Jurkat, Clone E6-1 (cell line): ENCODE data around the gene ZNF532.

Experiments used
- DNase-seq: peaks from one replicate; pipeline ENCODE4 v3.0.0-alpha.2; 2011; ENCODE audit warnings: low read depth, low spot score
- H3K4me3 ChIP-seq: 2 replicates; pipeline ENCODE4 v1.5.1; 2011; ENCODE audit warnings: mild to moderate bottlenecking, low read length, control low read depth, moderate library complexity

Gene ZNF532

DNA sequence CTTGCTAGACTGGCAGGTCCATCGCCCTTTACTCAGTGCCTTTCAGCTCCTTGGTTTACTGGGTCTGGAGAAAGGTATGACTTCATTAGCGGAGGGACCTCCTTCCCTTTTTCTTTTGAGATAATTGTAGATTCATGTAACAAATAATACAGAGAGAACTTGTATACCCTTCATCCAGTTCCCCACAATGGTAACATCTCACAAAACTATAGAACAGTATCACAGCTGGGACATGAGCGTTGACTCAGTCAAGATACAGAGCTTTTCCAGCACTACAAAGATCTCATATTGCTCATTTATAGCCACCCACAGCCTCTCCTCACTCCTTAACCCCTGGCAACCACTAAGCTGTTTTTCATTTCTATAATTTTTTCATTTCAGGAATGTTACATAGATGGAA, 59.8 kb downstream of the ZNF532 start:
- no peak for DNase-seq

GRCh38 chr18:58927659-58928058, 63.0 kb downstream of the ZNF532 start:
- DNase-seq: no peak
- no peak overlapping the region for H3K4me3 ChIP-seq

More for the DNA sequence above, 59.8 kb downstream of the ZNF532 start:
- no peak overlapping the region for H3K4me3 ChIP-seq

DNA sequence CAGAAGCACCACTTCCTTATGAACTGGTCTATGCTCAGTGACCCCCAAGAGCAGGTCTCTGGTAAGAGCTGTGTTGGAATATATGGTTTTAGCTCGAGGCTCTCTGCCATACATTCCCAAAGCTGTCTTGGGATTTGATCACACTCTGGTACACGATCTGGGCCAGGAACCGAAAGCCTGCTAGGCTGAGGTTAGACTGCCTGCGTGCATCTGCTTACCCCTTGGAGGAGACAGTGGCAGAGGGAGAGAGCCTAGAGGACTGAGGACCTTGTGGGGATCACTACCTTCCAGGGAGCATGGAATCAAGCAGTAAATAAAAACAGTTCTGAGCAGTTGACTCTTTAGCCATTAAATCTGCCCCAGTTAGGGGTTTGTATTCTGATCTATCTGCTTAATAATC, 63.7 kb downstream of the ZNF532 start:
- no peak for DNase-seq
- H3K4me3 ChIP-seq: no peak overlapping the region

GRCh38 chr18:58929206-58929605, 64.5 kb downstream of the ZNF532 start:
- no peak for DNase-seq
- no peak overlapping the region for H3K4me3 ChIP-seq

- H3K4me3 ChIP-seq: no peak overlapping the region
- no peak for DNase-seq
Measured at GRCh38 chr18:58934356-58934755, 69.7 kb downstream of the ZNF532 start.

GRCh38 chr18:58934933-58935577, 70.4 kb downstream of the ZNF532 start:
- no peak for DNase-seq
- no peak overlapping the region for H3K4me3 ChIP-seq

- H3K4me3 ChIP-seq: no peak overlapping the region
- no peak for DNase-seq
Measured at GRCh38 chr18:58937071-58937886, 72.6 kb downstream of the ZNF532 start.

DNA sequence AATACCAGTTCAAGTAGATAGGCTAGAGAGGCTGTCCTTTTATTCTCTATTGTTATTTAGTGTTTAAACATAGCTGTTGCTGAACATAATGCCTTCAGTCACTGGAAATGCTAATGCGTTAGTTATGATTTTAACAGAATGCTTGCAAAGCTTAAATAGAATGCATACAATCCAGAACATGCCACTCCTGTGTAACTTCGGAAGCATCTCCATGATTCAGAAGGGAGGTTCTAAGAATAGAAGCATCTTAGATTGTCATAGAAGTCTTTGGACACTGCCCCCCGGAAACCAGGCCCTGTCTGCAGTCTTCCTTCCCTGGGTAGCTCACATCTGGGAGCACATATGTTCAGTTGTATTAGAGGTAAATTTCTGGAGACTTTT, 73.2 kb downstream of the ZNF532 start:
- DNase-seq: no peak
- H3K4me3 ChIP-seq: no peak overlapping the region

DNA sequence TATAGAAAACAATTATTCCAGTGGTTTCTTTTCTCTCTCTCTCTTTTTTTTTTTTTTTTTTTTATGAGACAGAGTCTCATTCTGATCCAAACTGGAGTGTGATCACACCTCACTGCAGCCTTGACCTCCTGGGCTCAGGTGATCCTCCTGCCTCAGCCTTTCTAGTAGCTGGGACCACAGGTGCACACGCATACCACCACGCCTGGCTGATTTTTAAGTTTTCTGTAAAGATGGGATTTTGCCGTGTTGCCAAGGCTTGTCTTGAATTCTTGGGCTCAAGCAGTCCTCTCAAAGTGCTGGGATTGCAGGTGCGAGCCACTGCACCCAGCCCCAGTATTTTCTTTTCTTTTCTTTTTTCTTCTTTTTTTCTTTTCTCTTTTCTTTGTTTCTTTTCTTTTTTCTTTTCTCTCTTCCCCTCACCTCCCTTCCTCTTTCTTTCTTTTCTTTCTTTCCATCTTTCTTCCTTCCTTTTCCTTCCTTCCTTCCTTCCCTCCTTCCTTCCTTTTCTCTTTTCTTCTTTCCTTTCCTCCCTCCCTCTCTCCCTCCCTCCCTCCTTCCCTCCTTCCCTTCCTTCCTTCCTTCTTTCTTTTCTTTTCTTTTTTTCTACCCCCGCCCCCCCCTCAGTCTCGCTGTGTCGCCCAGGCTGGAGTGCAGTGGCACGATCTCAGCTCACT, 76.9 kb downstream of the ZNF532 start:
- no peak for DNase-seq
- H3K4me3 ChIP-seq: no peak overlapping the region

DNA sequence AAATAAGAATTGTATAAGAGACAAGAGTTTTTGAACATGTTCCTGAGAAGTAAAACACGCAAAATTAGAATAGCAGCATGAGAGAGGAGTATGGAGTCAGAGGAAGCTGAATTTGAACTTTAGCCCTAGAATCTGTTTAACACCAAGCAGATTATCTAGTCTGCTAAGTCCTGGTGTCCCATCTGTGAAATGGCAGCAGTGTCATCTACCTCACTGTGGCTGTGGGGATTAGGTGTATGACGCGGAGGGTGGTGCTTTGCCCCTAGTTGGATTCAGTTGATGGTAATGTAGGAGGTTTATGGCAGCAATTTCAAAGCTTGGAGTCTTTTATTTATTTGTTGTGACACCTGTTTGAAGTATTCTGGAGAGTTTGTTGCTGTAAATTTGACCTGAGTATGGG, 79.2 kb downstream of the ZNF532 start:
- H3K4me3 ChIP-seq: no peak overlapping the region
- DNase-seq: no peak

DNA sequence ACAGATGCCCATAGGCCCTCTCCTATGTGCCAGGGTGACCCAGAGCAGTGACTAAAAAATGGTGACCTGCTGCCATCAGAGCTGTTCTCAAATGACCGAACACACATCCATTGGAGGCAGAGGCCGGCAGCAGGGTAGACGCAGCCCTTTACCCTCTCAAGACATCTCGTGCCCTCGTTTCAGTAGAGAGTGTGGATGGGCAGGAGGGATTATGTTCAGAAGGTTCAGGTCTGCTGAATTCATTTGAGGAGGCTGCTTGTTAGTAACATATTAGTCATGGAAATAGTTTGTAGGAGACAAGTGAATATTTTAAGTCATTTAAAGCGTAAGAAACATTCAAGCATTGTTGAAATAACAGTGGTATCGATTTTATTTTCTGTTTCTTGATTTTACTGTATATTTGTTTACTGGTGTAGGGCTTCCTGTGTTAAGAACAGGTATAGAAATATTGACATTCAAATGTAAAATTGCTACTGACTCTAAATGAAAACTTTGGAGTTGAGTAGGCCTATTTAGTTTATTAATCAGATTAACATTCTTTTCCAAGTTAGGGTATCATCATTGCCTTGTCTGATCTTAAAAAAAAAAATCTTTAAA, 82.6 kb downstream of the ZNF532 start:
- no peak for DNase-seq
- no peak overlapping the region for H3K4me3 ChIP-seq

- no peak for DNase-seq
- H3K4me3 ChIP-seq: no peak overlapping the region
Measured at GRCh38 chr18:58949031-58949430, 84.4 kb downstream of the ZNF532 start.

DNA sequence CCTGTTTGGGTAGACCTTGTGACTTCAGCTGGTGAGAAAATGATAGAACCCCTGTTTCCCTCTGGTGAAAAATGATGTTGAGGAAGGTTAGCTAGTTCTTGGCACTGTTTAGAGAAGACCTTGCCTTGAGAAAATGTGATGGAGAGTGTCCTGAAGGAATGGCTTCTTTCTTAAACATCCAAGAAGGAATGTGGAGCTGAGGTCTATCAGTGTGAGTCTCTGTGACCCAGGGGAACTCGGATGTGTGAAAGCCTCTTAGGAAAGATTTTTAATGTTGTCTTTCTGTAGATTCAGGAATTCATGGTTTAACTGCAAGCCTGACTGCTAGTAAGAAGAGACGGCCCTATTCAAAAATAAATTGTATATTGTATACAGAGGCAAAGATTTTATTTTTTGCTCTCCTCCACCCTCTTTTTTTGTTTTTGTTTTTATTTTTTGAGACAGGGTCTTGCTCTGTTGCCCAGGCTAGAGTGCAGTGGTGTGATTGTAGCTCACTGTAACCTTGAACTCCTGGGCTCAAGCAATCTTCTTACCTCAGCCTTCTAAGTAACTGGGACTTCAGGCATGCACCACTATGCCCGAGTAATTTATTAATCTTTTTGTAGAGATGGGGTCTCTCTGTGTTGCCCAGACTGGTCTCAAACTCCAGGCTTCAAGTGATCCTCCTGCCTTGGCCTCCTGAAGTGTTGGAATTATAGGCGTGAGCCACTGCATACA, 87.5 kb downstream of the ZNF532 start:
- no peak overlapping the region for H3K4me3 ChIP-seq
- no peak for DNase-seq

DNA sequence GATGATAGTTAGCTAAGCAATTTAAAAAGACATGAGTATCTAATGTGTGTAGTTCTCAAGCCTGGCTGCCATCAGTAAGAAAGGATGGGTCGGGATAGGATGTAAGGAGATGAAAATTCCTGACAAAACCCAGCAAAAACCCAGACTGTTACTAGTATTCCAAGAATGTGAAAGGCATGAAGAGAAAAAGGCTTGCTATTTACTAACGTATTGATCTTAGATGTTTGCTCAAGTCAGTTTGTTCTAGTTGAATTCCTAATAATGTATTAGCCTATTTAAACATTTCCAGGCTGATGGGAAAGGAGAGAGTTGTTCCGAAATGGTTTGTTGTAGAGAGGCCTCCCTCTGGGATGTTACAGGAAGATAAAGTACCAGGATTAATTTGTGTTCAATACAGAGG, 88.2 kb downstream of the ZNF532 start:
- no peak overlapping the region for H3K4me3 ChIP-seq
- DNase-seq: no peak

- no peak overlapping the region for H3K4me3 ChIP-seq
- DNase-seq: no peak
Measured at GRCh38 chr18:58953627-58954026, 89.0 kb downstream of the ZNF532 start.

GRCh38 chr18:58955001-58955400, 90.3 kb downstream of the ZNF532 start:
- H3K4me3 ChIP-seq: no peak overlapping the region
- no peak for DNase-seq

DNA sequence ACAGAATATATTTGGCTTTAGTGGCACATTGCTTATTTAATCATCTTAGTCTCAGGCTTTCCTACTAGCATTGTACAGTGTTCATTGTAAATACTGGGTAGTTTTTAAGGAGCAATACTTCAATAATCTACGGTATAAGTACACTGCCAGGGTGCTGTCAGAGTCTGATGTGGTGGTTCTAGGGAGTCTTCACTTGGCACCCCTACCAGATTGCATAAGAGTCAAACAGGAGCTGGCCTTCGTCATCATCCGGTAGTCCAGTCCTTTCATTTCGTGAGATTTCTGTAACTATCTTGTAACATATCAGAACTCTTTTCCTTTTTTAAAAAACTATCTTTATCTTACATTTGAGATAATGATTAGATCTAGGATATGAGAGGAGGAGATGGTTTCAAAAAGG, 91.1 kb downstream of the ZNF532 start:
- no peak for DNase-seq
- no peak overlapping the region for H3K4me3 ChIP-seq

DNA sequence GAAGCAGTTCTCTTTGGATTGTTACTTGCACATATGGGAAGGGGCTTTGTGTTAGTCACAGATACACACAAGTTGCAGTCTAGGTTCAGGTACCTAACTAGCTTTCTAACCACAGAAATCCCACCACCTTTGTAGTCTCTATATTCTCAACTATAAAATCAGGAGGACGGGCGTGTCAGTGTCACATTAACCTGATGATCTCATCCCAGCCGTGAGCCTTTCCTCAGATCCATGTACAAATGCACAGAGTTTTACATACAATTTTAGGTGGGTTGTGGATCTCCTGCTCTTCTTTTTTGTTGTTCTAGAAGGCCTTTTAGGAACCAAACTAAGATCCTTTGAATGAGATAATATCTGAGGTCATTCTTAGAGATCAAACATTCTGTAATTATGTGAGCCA, 94.0 kb downstream of the ZNF532 start:
- no peak overlapping the region for H3K4me3 ChIP-seq
- no peak for DNase-seq

DNA sequence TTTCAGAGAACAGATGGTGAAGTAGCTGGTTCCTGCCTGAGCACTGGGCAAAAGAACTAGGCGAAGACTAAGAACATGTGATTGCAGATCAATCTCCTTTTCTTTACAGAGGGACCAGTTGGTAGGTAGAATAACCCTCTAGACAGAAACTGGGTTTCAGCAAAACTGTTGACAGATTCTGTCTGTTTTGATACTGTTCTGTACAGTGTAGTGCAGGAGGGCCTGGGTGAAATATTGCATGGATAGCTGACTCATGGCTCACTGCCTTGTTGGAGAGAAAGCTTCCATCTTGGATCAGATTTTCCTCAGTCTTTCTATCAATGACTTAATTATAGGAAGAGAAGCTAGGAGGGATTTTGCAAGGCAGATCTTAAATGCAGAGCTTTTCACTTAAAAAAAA, 95.8 kb downstream of the ZNF532 start:
- DNase-seq: no peak
- no peak overlapping the region for H3K4me3 ChIP-seq
